CD14-positive monocyte (primary cell): ENCODE data around the gene SLC8A2. TPM values are rescaled to one million over a fixed set of nuclear protein-coding genes. Genes with fewer than 3 reads are reported as not detected.
A peak's percentile ranks its signal among the peaks of the same experiment; 100 is the strongest.

Experiments used
- DNase-seq, 3 donors: peaks; one replicate each; pipeline ENCODE4 v3.0.0-alpha.2; 2011 to 2022
- H2AFZ ChIP-seq: 2 replicates; pipeline ENCODE4 v1.6.0; 2012; ENCODE audit warnings: mild to moderate bottlenecking, low read depth, low read length, inconsistent platforms; ENCODE audit not compliant: insufficient read depth, poor library complexity, severe bottlenecking
- H3K27ac ChIP-seq, 2 donors: 1 replicate in 1 of 2; 2 replicates in 1 of 2; pipeline ENCODE4 v1.5.1; 2012 to 2013; ENCODE audit warnings: low read length in 2 of 2, control low read depth in 1 of 2, inconsistent platforms in 1 of 2, low read depth in 1 of 2, mild to moderate bottlenecking in 1 of 2
- H3K27me3 ChIP-seq, 2 donors: one replicate each; pipeline versions ENCODE4 v1.6.0 to v1.6.1; 2011 to 2013; ENCODE audit warnings: low read length in 2 of 2; ENCODE audit not compliant: control insufficient read depth in 2 of 2, insufficient read depth in 2 of 2
- H3K36me3 ChIP-seq, 2 donors: replicated peaks in 1 of 2; 1 replicate in 1 of 2; 2 replicates in 1 of 2; pipeline versions ENCODE4 v1.5.1 to v1.6.1; 2012 to 2013; ENCODE audit warnings: low read length in 2 of 2, control low read depth in 1 of 2, inconsistent platforms in 1 of 2, mild to moderate bottlenecking in 1 of 2; ENCODE audit not compliant: insufficient read depth in 2 of 2, control insufficient read depth in 1 of 2
- H3K4me1 ChIP-seq, 2 donors: 1 replicate in 1 of 2; 2 replicates in 1 of 2; pipeline versions ENCODE4 v1.5.1 to v1.6.1; 2012 to 2013; ENCODE audit warnings: low read length in 2 of 2, control low read depth in 1 of 2, inconsistent platforms in 1 of 2, mild to moderate bottlenecking in 1 of 2, moderate library complexity in 1 of 2; ENCODE audit not compliant: insufficient read depth in 2 of 2, control insufficient read depth in 1 of 2
- H3K4me2 ChIP-seq: replicated peaks from 2 replicates; pipeline ENCODE3; 2012; ENCODE audit warnings: low read length, moderate library complexity, mild to moderate bottlenecking; ENCODE audit not compliant: poor library complexity, severe bottlenecking; ENCODE audit errors: extremely low read depth
- H3K4me3 ChIP-seq, 3 experiments: fragments of 200-600 bp in 1 of 3; sonication (generic) in 1 of 3; replicated peaks in 1 of 3; 1 replicate in 2 of 3; 2 replicates in 1 of 3; pipeline ENCODE4 v1.5.1; 2011 to 2013; ENCODE audit warnings: low read length in 3 of 3, mild to moderate bottlenecking in 3 of 3, control low read depth in 2 of 3, low read depth in 2 of 3, inconsistent platforms in 1 of 3, moderate library complexity in 1 of 3
- H3K79me2 ChIP-seq: 2 replicates; pipeline ENCODE4 v1.6.0; 2012; ENCODE audit warnings: mild to moderate bottlenecking, control low read depth, inconsistent platforms, low read length, moderate library complexity; ENCODE audit not compliant: insufficient read depth
- H3K9ac ChIP-seq: 2 replicates; pipeline ENCODE4 v1.6.0; 2017; ENCODE audit warnings: low read length, mild to moderate bottlenecking; ENCODE audit not compliant: insufficient read depth, poor library complexity, severe bottlenecking
- H3K9me3 ChIP-seq, 2 donors: replicated peaks in 1 of 2; 1 replicate in 1 of 2; 2 replicates in 1 of 2; pipeline versions ENCODE4 v1.5.1 to v1.6.1; 2012 to 2013; ENCODE audit warnings: low read length in 2 of 2, control low read depth in 1 of 2; ENCODE audit not compliant: control insufficient read depth in 1 of 2, insufficient read depth in 1 of 2
- H4K20me1 ChIP-seq: 2 replicates; pipeline ENCODE4 v1.6.0; 2012; ENCODE audit warnings: mild to moderate bottlenecking, low read length, control low read depth, moderate library complexity; ENCODE audit not compliant: insufficient read depth
- H3K27ac Mint-ChIP-seq, 7 donors: one replicate each; pipeline ENCODE4 v1.8.0; 2020; ENCODE audit warnings: mild to moderate bottlenecking in 7 of 7, mixed read lengths in 7 of 7, moderate library complexity in 6 of 7, inconsistent platforms in 2 of 7
- H3K27me3 Mint-ChIP-seq, 3 donors: one replicate each; pipeline ENCODE4 v1.8.0; 2021 to 2022; ENCODE audit warnings: low read depth in 3 of 3, mild to moderate bottlenecking in 3 of 3, mixed read lengths in 3 of 3, moderate library complexity in 3 of 3, inconsistent platforms in 1 of 3
- H3K36me3 Mint-ChIP-seq, 2 donors: one replicate each; pipeline ENCODE4 v1.8.0; 2020; ENCODE audit warnings: mixed read lengths in 2 of 2, inconsistent platforms in 1 of 2, mild to moderate bottlenecking in 1 of 2
- H3K4me1 Mint-ChIP-seq: one replicate; pipeline ENCODE4 v1.8.0; 2020; ENCODE audit warnings: mild to moderate bottlenecking, mixed read lengths
- H3K4me3 Mint-ChIP-seq, 2 donors: one replicate each; pipeline ENCODE4 v1.8.0; 2020; ENCODE audit warnings: mild to moderate bottlenecking in 2 of 2, mixed read lengths in 2 of 2, moderate library complexity in 1 of 2
- H3K9me3 Mint-ChIP-seq, 7 donors: one replicate each; pipeline ENCODE4 v1.8.0; 2020 to 2022; ENCODE audit warnings: mixed read lengths in 7 of 7, mild to moderate bottlenecking in 6 of 7, moderate library complexity in 6 of 7, inconsistent platforms in 2 of 7
- WGBS: methylation state at CpG from one replicate; pipeline ENCODE4 v1.1.5; 2013; ENCODE audit warnings: missing lambda C conversion rate; ENCODE audit not compliant: insufficient coverage; 5-methylcytosine and 5-hydroxymethylcytosine counted together
- intact Hi-C, 2 donors: fragments of 100-400 bp; cut with micrococcal nuclease; formaldehyde crosslinking; loops; one replicate each; pipeline versions ENCODE4 v1.15.0 to v1.15.1; 2023
- polyA plus RNA-seq, 3 donors: library from polyadenylated mRNA; depleted of rRNA in 1 of 3; unstranded in 2 of 3; stranded (reverse) in 1 of 3; fragments of 300-500 nt in 2 of 3; fragments of >200 nt in 1 of 3; fragmentation: Illumina TruSeq in 2 of 3; gene quantifications; 1 replicate in 2 of 3; 2 replicates in 1 of 3; pipeline ENCODE4 v1.2.3, GENCODE V29; 2012 to 2021
- TF ChIP-seq, protein P1 (sequence below): fragments of 200-600 bp; IDR thresholded peaks from one replicate; pipeline ENCODE4 v1.8.0; 2022; ENCODE audit warnings: antibody characterized with exemption, mild to moderate bottlenecking

The SLC8A2 gene
- polyA plus RNA-seq, 3 donors: not detected

- peaks cover 9% of the 10 kb centered on the region for H3K4me1 Mint-ChIP-seq
- no peak for DNase-seq
- peaks cover 0 to 2% of the 10 kb centered on the region in 2 donors for H3K36me3 Mint-ChIP-seq
- WGBS: 49% methylated on average over 18 of the region's 18 CpGs
- no peaks in the 10 kb centered on the region for H3K79me2 ChIP-seq
- no peak overlapping the region for H2AFZ ChIP-seq
- H3K4me1 ChIP-seq: peaks cover 13 to 21% of the 10 kb centered on the region in 2 donors
- no peak overlapping the region for H3K4me2 ChIP-seq
- no peaks in the 10 kb centered on the region for H3K36me3 ChIP-seq
- peak overlapping the region in 1 of 7 donors; percentile 42 for H3K27ac Mint-ChIP-seq
- intact Hi-C loops: loop anchor here in 1 of 2 donors (10.0 kb wide), 1 partner anchor 83 kb away; the partner anchor contains the start of gene NAPA
- TF ChIP-seq, protein P1, sequence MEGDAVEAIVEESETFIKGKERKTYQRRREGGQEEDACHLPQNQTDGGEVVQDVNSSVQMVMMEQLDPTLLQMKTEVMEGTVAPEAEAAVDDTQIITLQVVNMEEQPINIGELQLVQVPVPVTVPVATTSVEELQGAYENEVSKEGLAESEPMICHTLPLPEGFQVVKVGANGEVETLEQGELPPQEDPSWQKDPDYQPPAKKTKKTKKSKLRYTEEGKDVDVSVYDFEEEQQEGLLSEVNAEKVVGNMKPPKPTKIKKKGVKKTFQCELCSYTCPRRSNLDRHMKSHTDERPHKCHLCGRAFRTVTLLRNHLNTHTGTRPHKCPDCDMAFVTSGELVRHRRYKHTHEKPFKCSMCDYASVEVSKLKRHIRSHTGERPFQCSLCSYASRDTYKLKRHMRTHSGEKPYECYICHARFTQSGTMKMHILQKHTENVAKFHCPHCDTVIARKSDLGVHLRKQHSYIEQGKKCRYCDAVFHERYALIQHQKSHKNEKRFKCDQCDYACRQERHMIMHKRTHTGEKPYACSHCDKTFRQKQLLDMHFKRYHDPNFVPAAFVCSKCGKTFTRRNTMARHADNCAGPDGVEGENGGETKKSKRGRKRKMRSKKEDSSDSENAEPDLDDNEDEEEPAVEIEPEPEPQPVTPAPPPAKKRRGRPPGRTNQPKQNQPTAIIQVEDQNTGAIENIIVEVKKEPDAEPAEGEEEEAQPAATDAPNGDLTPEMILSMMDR: no peak
- H3K9me3 Mint-ChIP-seq: peaks cover 0 to 17% (median 10%) of the 10 kb centered on the region in 7 donors
- no peaks in the 10 kb centered on the region for H4K20me1 ChIP-seq
- H3K9ac ChIP-seq: no peak overlapping the region
- no peak overlapping the region for H3K4me3 ChIP-seq
- H3K27me3 Mint-ChIP-seq: peaks cover 16 to 35% (median 31%) of the 10 kb centered on the region in 3 donors
- no peak overlapping the region for H3K27ac ChIP-seq
- H3K9me3 ChIP-seq: peaks cover 4 to 12% of the 10 kb centered on the region in 2 donors
- peak overlapping the region in 1 of 2 donors; percentile 87 for H3K4me3 Mint-ChIP-seq
- H3K27me3 ChIP-seq: peaks cover 18 to 54% of the 10 kb centered on the region in 2 donors
These were observed 39.6 kb downstream of the SLC8A2 start for GRCh38 chr19:47432091-47432490.

GRCh38 chr19:47430041-47430802 lies 41.5 kb downstream of the SLC8A2 start:
- Mint-ChIP-seq H3K4me3 (peak overlapping the region; percentile 34 to 87), H3K36me3 (peaks cover 0 to 2% of the 10 kb centered on the region in 2 donors), H3K27me3 (peaks cover 15 to 46% (median 40%) of the 10 kb centered on the region in 3 donors), H3K27ac (peak overlapping the region in 1 of 7 donors; percentile 80), H3K4me1 (peaks cover 7% of the 10 kb centered on the region), H3K9me3 (peaks cover 0 to 17% (median 8%) of the 10 kb centered on the region in 7 donors)
- peaks cover 18 to 69% of the 10 kb centered on the region in 2 donors for H3K27me3 ChIP-seq
- no peak overlapping the region for H3K27ac ChIP-seq
- H3K9me3 ChIP-seq: peaks cover 4 to 12% of the 10 kb centered on the region in 2 donors
- intact Hi-C loops: loop anchor here in 1 of 2 donors (10.0 kb wide), 1 partner anchor 85 kb away; the partner anchor contains the start of gene NAPA
- TF ChIP-seq, protein P1: peak; percentile 44
- no peaks in the 10 kb centered on the region for H3K79me2 ChIP-seq
- no peaks in the 10 kb centered on the region for H3K36me3 ChIP-seq
- WGBS: 4% methylated on average over 69 of the region's 69 CpGs
- no peaks in the 10 kb centered on the region for H4K20me1 ChIP-seq
- peak overlapping the region; percentile 35 for H3K4me2 ChIP-seq
- H3K9ac ChIP-seq: peak overlapping the region; percentile 21
- H3K4me1 ChIP-seq: peaks cover 13 to 21% of the 10 kb centered on the region in 2 donors
- H2AFZ ChIP-seq: no peak overlapping the region
- peak overlapping the region in 1 of 3 experiments; percentile 17 for H3K4me3 ChIP-seq
- peak; percentile 21 to 56 (median 48) for DNase-seq
